H1 (cell line): ENCODE results near the gene LAMB3. TPM values are rescaled to one million over a fixed set of nuclear protein-coding genes. Genes with fewer than 3 reads are reported as not detected.

Source experiments
- CTCF ChIA-PET: fragments of 300-600 bp; sonication (Branson Sonifier 250); formaldehyde crosslinking; loops from one replicate; lab custom pipeline; 2021; ENCODE audit not compliant: partially characterized antibody; lab: Charles Lee
- POLR2A ChIA-PET: fragments of 300-600 bp; sonication (Branson Sonifier 250); formaldehyde crosslinking; loops from one replicate; lab custom pipeline; 2021; ENCODE audit warnings: inconsistent platforms; ENCODE audit not compliant: partially characterized antibody; lab: Charles Lee
- DNase-seq, 2 experiments: peaks; one replicate each; pipeline versions ENCODE4 v3.0.0 to v3.0.0-alpha.2; 2010 to 2022; ENCODE audit warnings: low spot score in 2 of 2, low read depth in 1 of 2, mixed read lengths in 1 of 2
- FAIRE-seq: peaks from 2 replicates; lab custom pipeline; 2011; peaks lifted over from hg19 to GRCh38; lab: Jason Lieb, UNC
- H2AFZ ChIP-seq: 2 replicates; pipeline ENCODE4 v1.8.1; 2012; ENCODE audit warnings: low read length, inconsistent platforms
- H2AK5ac ChIP-seq: 2 replicates; pipeline ENCODE4 v1.6.1; 2013; ENCODE audit warnings: low read depth, low read length
- H2BK120ac ChIP-seq: replicated peaks from 2 replicates; pipeline ENCODE3; 2013; ENCODE audit warnings: low read depth, low read length, inconsistent platforms
- H2BK12ac ChIP-seq: 2 replicates; pipeline ENCODE4 v1.6.1; 2013; ENCODE audit warnings: low read depth, low read length
- H2BK15ac ChIP-seq: 2 replicates; pipeline ENCODE4 v1.6.1; 2013; ENCODE audit warnings: low read length
- H2BK20ac ChIP-seq: 2 replicates; pipeline ENCODE4 v1.6.1; 2013; ENCODE audit warnings: low read length
- H2BK5ac ChIP-seq: 2 replicates; pipeline ENCODE4 v1.6.1; 2013; ENCODE audit warnings: low read depth, low read length
- H3K14ac ChIP-seq: 2 replicates; pipeline ENCODE4 v1.6.1; 2013; ENCODE audit warnings: inconsistent platforms; ENCODE audit not compliant: insufficient read length
- H3K18ac ChIP-seq: 2 replicates; pipeline ENCODE4 v1.6.1; 2013; ENCODE audit warnings: low read length; ENCODE audit errors: extremely low read depth
- H3K23ac ChIP-seq: 2 replicates; pipeline ENCODE4 v1.6.1; 2013; ENCODE audit warnings: inconsistent platforms; ENCODE audit not compliant: insufficient read length
- H3K23me2 ChIP-seq: 2 replicates; pipeline ENCODE4 v1.6.1; 2013; ENCODE audit warnings: low read depth, low read length
- H3K27ac ChIP-seq: 2 replicates; pipeline ENCODE4 v1.6.1; 2011; ENCODE audit warnings: low read depth, low read length, inconsistent platforms
- H3K27me3 ChIP-seq, 4 experiments: replicated peaks in 1 of 4; 1 replicate in 1 of 4; 2 replicates in 3 of 4; pipeline versions ENCODE4 v1.6.1 to v1.8.1; 2011 to 2013; ENCODE audit warnings: low read length in 3 of 4, mild to moderate bottlenecking in 3 of 4, inconsistent platforms in 2 of 4, mixed read lengths in 2 of 4, moderate library complexity in 1 of 4; ENCODE audit not compliant: control insufficient read depth in 3 of 4, insufficient read depth in 3 of 4; ENCODE audit errors: extremely low read depth in 1 of 4
- H3K36me3 ChIP-seq, 4 experiments: 2 replicates each; pipeline versions ENCODE4 v1.6.1 to v1.8.1; 2011 to 2013; ENCODE audit warnings: mild to moderate bottlenecking in 4 of 4, low read length in 3 of 4, moderate library complexity in 2 of 4, control low read depth in 1 of 4, inconsistent platforms in 1 of 4; ENCODE audit not compliant: insufficient read depth in 4 of 4, control insufficient read depth in 2 of 4
- H3K4ac ChIP-seq: replicated peaks from 2 replicates; pipeline ENCODE3; 2013; ENCODE audit warnings: low read length, low read depth, mixed read lengths, inconsistent platforms; ENCODE audit not compliant: insufficient read length
- H3K4me1 ChIP-seq, 4 experiments: replicated peaks in 1 of 4; 1 replicate in 1 of 4; 2 replicates in 3 of 4; pipeline versions ENCODE4 v1.6.1 to v1.8.1; 2011 to 2013; ENCODE audit warnings: low read length in 3 of 4, inconsistent platforms in 2 of 4, mixed read lengths in 1 of 4; ENCODE audit not compliant: insufficient read depth in 4 of 4, control insufficient read depth in 3 of 4
- H3K4me2 ChIP-seq, 2 experiments: 2 replicates each; pipeline versions ENCODE4 v1.6.1 to v1.8.1; 2011 to 2013; ENCODE audit warnings: low read depth in 2 of 2, low read length in 2 of 2, control low read depth in 1 of 2, inconsistent platforms in 1 of 2, mild to moderate bottlenecking in 1 of 2; ENCODE audit not compliant: insufficient read depth in 1 of 2
- H3K4me3 ChIP-seq, 4 experiments: fragments of 200-600, 300-600 bp in 1 of 4; sonication (generic), shearing (Covaris generic), sonication (Bioruptor Twin) in 1 of 4; 2 replicates each; pipeline versions ENCODE4 v1.5.1 to v1.8.1; 2011 to 2016; ENCODE audit warnings: low read length in 4 of 4, low read depth in 3 of 4, control low read depth in 2 of 4, inconsistent platforms in 2 of 4, mild to moderate bottlenecking in 2 of 4, mixed read lengths in 1 of 4, moderate library complexity in 1 of 4; ENCODE audit not compliant: insufficient read depth in 2 of 4; ENCODE audit errors: extremely low read depth in 1 of 4
- H3K56ac ChIP-seq: replicated peaks from 2 replicates; pipeline ENCODE3; 2013; ENCODE audit warnings: low read depth, mild to moderate bottlenecking, mixed read lengths, low read length, inconsistent platforms; ENCODE audit not compliant: insufficient read length
- H3K79me1 ChIP-seq: 2 replicates; pipeline ENCODE4 v1.6.1; 2013; ENCODE audit warnings: low read depth, low read length, control low read depth
- H3K79me2 ChIP-seq, 2 experiments: 2 replicates each; pipeline versions ENCODE4 v1.6.1 to v1.8.1; 2012 to 2013; ENCODE audit warnings: low read length in 2 of 2, mild to moderate bottlenecking in 2 of 2, inconsistent platforms in 1 of 2; ENCODE audit not compliant: insufficient read depth in 2 of 2, control insufficient read depth in 1 of 2
- H3K9ac ChIP-seq, 4 experiments: replicated peaks in 1 of 4; 1 replicate in 1 of 4; 2 replicates in 3 of 4; pipeline versions ENCODE4 v1.6.1 to v1.8.1; 2011 to 2013; ENCODE audit warnings: low read depth in 3 of 4, low read length in 3 of 4, control low read depth in 2 of 4, mild to moderate bottlenecking in 2 of 4, moderate library complexity in 2 of 4, inconsistent platforms in 1 of 4; ENCODE audit errors: extremely low read depth in 1 of 4
- H3K9me3 ChIP-seq, 2 experiments: 2 replicates each; pipeline versions ENCODE4 v1.6.1 to v1.8.1; 2012 to 2013; ENCODE audit warnings: mild to moderate bottlenecking in 2 of 2, moderate library complexity in 2 of 2, control low read depth in 1 of 2, inconsistent platforms in 1 of 2, low read depth in 1 of 2, low read length in 1 of 2, mixed read lengths in 1 of 2; ENCODE audit not compliant: insufficient read depth in 2 of 2
- H4K20me1 ChIP-seq, 2 experiments: replicated peaks in 1 of 2; 2 replicates each; pipeline versions ENCODE3 to v1.8.1; 2011 to 2013; ENCODE audit warnings: inconsistent platforms in 2 of 2, low read length in 2 of 2, mild to moderate bottlenecking in 1 of 2; ENCODE audit not compliant: insufficient read depth in 2 of 2, control insufficient read depth in 1 of 2
- H4K5ac ChIP-seq: 2 replicates; pipeline ENCODE4 v1.6.1; 2013; ENCODE audit warnings: low read length, low read depth, mixed read lengths, inconsistent platforms; ENCODE audit not compliant: insufficient read length
- H4K8ac ChIP-seq: 2 replicates; pipeline ENCODE4 v1.8.0; 2013; ENCODE audit warnings: mild to moderate bottlenecking, moderate library complexity, low read length, inconsistent platforms; ENCODE audit not compliant: insufficient read depth; ENCODE audit errors: extremely low read depth
- H4K91ac ChIP-seq: replicated peaks from 2 replicates; pipeline ENCODE3; 2013; ENCODE audit warnings: low read length, mixed read lengths, inconsistent platforms; ENCODE audit not compliant: insufficient read length
- BACH1 ChIP-seq: IDR thresholded peaks from 2 replicates; pipeline ENCODE4 v1.6.1; 2012; ENCODE audit warnings: low read length, improper control_type of control experiment
- BRCA1 ChIP-seq: IDR thresholded peaks from 2 replicates; pipeline ENCODE4 v1.6.1; 2012; ENCODE audit warnings: low read depth, low read length, improper control_type of control experiment
- CTBP2 ChIP-seq: IDR thresholded peaks from 2 replicates; pipeline ENCODE4 v1.7.0; 2011; ENCODE audit warnings: borderline replicate concordance, mild to moderate bottlenecking, moderate library complexity, mixed read lengths, low read length; ENCODE audit not compliant: insufficient read depth, insufficient read length
- JUND ChIP-seq: IDR thresholded peaks from 2 replicates; pipeline ENCODE4 v1.6.1; 2011; ENCODE audit warnings: mild to moderate bottlenecking, improper control_type of control experiment, low read length
- NANOG ChIP-seq: IDR thresholded peaks from 2 replicates; pipeline ENCODE4 v1.6.1; 2011; ENCODE audit warnings: low read length, low read depth, mild to moderate bottlenecking, inconsistent platforms; ENCODE audit not compliant: insufficient read depth, poor library complexity, severe bottlenecking
- NRF1 ChIP-seq: IDR thresholded peaks from 2 replicates; pipeline ENCODE4 v1.6.1; 2011; ENCODE audit warnings: mild to moderate bottlenecking, low read depth, low read length, improper control_type of control experiment
- RBBP5 ChIP-seq: IDR thresholded peaks from 2 replicates; pipeline ENCODE4 v1.7.1; 2012; ENCODE audit warnings: low read depth, mild to moderate bottlenecking, inconsistent platforms, low read length, moderate library complexity, borderline replicate concordance
- SP2 ChIP-seq: IDR thresholded peaks from 2 replicates; pipeline ENCODE4 v1.6.1; 2012; ENCODE audit warnings: mild to moderate bottlenecking, low read length, inconsistent platforms
- SRF ChIP-seq: IDR thresholded peaks from 2 replicates; pipeline ENCODE4 v1.6.1; 2011; ENCODE audit warnings: mild to moderate bottlenecking, low read depth, low read length, moderate library complexity
- TEAD4 ChIP-seq: IDR thresholded peaks from 2 replicates; pipeline ENCODE4 v1.6.1; 2012; ENCODE audit warnings: low read depth, low read length, inconsistent platforms, mixed read lengths
- ZNF274 ChIP-seq: IDR thresholded peaks from 2 replicates; pipeline ENCODE4 v1.7.0; 2012; ENCODE audit warnings: low read length, borderline replicate concordance; ENCODE audit errors: extremely low read depth
- whole genome bisulfite sequencing, 2 experiments: shearing (Covaris generic) in 1 of 2; methylation state at CpG; one replicate each; pipeline versions ENCODE4 v1.1.6 to v1.1.7; 2013 to 2015; ENCODE audit warnings: low lambda C conversion rate in 2 of 2, mixed read lengths in 2 of 2, inconsistent platforms in 1 of 2, low coverage in 1 of 2, missing lambda C conversion rate in 1 of 2; ENCODE audit not compliant: insufficient replicate concordance in 2 of 2, insufficient coverage in 1 of 2, insufficient read length in 1 of 2; ENCODE audit errors: extremely low coverage in 1 of 2, missing lambda C conversion rate in 1 of 2; 5-methylcytosine and 5-hydroxymethylcytosine counted together
- polyA plus RNA-seq, 7 experiments: library from polyadenylated mRNA; depleted of rRNA in 3 of 7; stranded (reverse) in 5 of 7; unstranded in 2 of 7; fragments of >200 nt in 5 of 7; fragments of 200-250 nt in 2 of 7; gene quantifications; 1 replicate in 5 of 7; 2 replicates in 1 of 7; 4 replicates in 1 of 7; pipeline versions ENCODE4 v1.2.1 to v1.2.3, GENCODE V29; 2011 to 2013; ENCODE audit warnings: missing spikeins in 2 of 7, mixed read lengths in 2 of 7
- total RNA-seq: library from RNA; stranded (reverse); fragmentation: NEBNext Ultra II Directional; extraction: Animal tissue kit (Norgen Biotek cat#: 25700); gene quantifications from 2 replicates; pipeline ENCODE4 v1.2.1, GENCODE V29; 2021
- TF ChIP-seq, protein P1 (sequence below): IDR thresholded peaks from 2 replicates; pipeline ENCODE4 v1.6.1; 2011; ENCODE audit warnings: low read depth, mild to moderate bottlenecking, low read length; ENCODE audit not compliant: insufficient read depth

The LAMB3 gene
- total and polyA plus RNA-seq, 2 of the 8 experiments (the other 6 are each of a cell fraction or from before 2014, with no cell fraction given), result 0.45 to 0.50 TPM

- no peak overlapping the region for H3K9ac ChIP-seq
- H4K5ac ChIP-seq, result no peak overlapping the region
- no peak for FAIRE-seq
- no peak overlapping the region for H3K14ac ChIP-seq
- H2BK120ac ChIP-seq, result no peak overlapping the region
- H2BK20ac ChIP-seq, result no peak overlapping the region
- H2AFZ ChIP-seq, result no peak overlapping the region
- no peak overlapping the region for H4K8ac ChIP-seq
- no peak overlapping the region for H3K4ac ChIP-seq
- no peak overlapping the region for H2BK15ac ChIP-seq
- peaks cover 0 to 14% (median 9%) of the 10 kb centered on the region in 4 experiments; a peak in 5 of 7 replicates for H3K4me1 ChIP-seq
- no peak overlapping the region for H2BK12ac ChIP-seq
- ChIA-PET CTCF (interaction anchor here (0.9 to 27.8 kb wide), 11 partner anchors 8 to 109 kb away, joined by 3 to 636 read pairs (median 9); no protein-coding TSS in a partner anchor), POLR2A (interaction anchor here (2.2 kb wide), 1 partner anchor 90 kb away, joined by 8 read pairs; no protein-coding TSS in a partner anchor)
- H2AK5ac ChIP-seq, result no peak overlapping the region
- H2BK5ac ChIP-seq, result no peak overlapping the region
- H3K36me3 ChIP-seq, result no peaks in the 10 kb centered on the region
- no peaks in the 10 kb centered on the region; the same call in 1 of the 2 replicates for H3K23me2 ChIP-seq
- H4K20me1 ChIP-seq, result no peaks in the 10 kb centered on the region
- no peaks in the 10 kb centered on the region for H3K9me3 ChIP-seq
- no peak overlapping the region for H4K91ac ChIP-seq
- H3K18ac ChIP-seq, result no peak overlapping the region
- peaks cover 0 to 27% (median 17%) of the 10 kb centered on the region in 4 experiments; a peak in 6 of 7 replicates for H3K27me3 ChIP-seq
- no peak for TF ChIP-seq NANOG
- TF ChIP-seq NRF1, result no peak
- no peak for TF ChIP-seq BACH1
- TF ChIP-seq CTBP2, result no peak
- no peak for TF ChIP-seq JUND
- no peak for TF ChIP-seq RBBP5
- no peak for TF ChIP-seq TEAD4
- TF ChIP-seq SRF, result no peak
- no peak for TF ChIP-seq SP2
- TF ChIP-seq, protein P1, sequence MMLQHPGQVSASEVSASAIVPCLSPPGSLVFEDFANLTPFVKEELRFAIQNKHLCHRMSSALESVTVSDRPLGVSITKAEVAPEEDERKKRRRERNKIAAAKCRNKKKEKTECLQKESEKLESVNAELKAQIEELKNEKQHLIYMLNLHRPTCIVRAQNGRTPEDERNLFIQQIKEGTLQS, result no peak
- TF ChIP-seq ZNF274, result no peak
- no peak for TF ChIP-seq BRCA1
- no peak overlapping the region for H3K56ac ChIP-seq
- H3K27ac ChIP-seq, result no peak overlapping the region
- H3K4me2 ChIP-seq, result peak overlapping the region; percentile 63 to 68
- WGBS, 2 experiments, result 80% methylated on average over 13 of the region's 13 CpGs; no CpG with 5 or more reads in 1 of the 2 experiments
- H3K4me3 ChIP-seq, result peak overlapping the region; percentile 41 to 50 (median 46); a peak in 5 of 8 replicates
- no peaks in the 10 kb centered on the region for H3K79me2 ChIP-seq
- DNase-seq, result no peak
- no peaks in the 10 kb centered on the region for H3K79me1 ChIP-seq
- no peak overlapping the region for H3K23ac ChIP-seq
Measured at GRCh38 chr1:209584231-209584672, 68.0 kb downstream of the LAMB3 start.
